ENCODE data around the gene TMED4. TPM values are rescaled to one million over a fixed set of nuclear protein-coding genes. Genes with fewer than 3 reads are reported as not detected.

Gene TMED4
- polyA plus RNA-seq, 1 donor from 2014 or later = 158 TPM

DNA sequence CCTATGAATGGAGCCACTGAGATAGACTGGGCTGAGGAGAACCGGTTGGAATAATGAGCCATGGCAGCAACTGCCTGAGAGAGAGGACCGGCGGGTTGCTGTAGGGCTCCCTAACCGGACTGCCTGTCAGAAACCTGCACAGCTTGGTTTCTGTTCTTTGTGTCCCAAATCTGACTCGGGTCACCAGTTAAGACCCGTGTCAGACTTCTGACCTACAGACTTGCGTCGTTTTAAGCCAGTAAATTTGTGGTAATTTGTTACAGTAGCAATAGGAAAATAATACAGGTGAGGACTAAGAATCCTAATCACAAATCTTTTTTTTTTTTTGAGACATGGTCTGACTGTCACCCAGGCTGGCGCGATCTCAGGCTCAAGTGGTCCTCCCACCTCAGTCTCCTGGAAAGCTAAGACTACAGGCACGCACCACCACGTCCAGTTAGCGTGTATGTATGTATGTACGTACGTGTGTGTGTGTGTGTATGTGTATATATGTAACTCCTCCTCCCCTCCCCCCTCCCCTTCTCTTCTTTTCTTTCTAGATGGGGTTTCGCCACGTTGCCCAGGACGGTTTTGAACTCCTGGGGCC is 7.7 kb downstream of the TMED4 start:
- peaks cover 9% of the 10 kb centered on the region for H3K79me2 ChIP-seq (replicated peaks; ENCODE audit: insufficient read depth, low read length)
- H3K36me3 ChIP-seq (ENCODE audit: insufficient read depth, low read length) = peaks cover 4% of the 10 kb centered on the region

GRCh38 chr7:44573464-44574286 is 8.4 kb downstream of the TMED4 start, which contains the start of gene DDX56:
DDX56 (minus strand) TSS chr7:44573908; CDS start chr7:44573895, 13 bp downstream.
- H3K79me2 ChIP-seq (replicated peaks; ENCODE audit: insufficient read depth, low read length) = peaks cover 9% of the 10 kb centered on the region
- no peaks in the 10 kb centered on the region for H4K20me1 ChIP-seq (ENCODE audit: insufficient read depth)
- no peaks in the 10 kb centered on the region for H3K9me3 ChIP-seq (ENCODE audit: low read length)
- H3K9ac ChIP-seq (ENCODE audit: low read length) = peak within 1 kb of the TSS; percentile 84
- peak within 1 kb of the TSS; percentile 76 for H3K27ac ChIP-seq (ENCODE audit: low read length)
- no peaks in the 10 kb centered on the region for H3K9me2 ChIP-seq (ENCODE audit: insufficient read depth, low read length)
- no peaks in the 10 kb centered on the region for H3K27me3 ChIP-seq (ENCODE audit: insufficient read depth, low read depth, low read length)
- peak within 1 kb of the TSS; percentile 51 for H2AFZ ChIP-seq (ENCODE audit: low read depth, low read length)
- H3K36me3 ChIP-seq (ENCODE audit: insufficient read depth, low read length) = peaks cover 4% of the 10 kb centered on the region
- H3F3A ChIP-seq (ENCODE audit: insufficient read depth, low read length, poor library complexity, severe bottlenecking) = no peaks in the 10 kb centered on the region
- H3K4me2 ChIP-seq (ENCODE audit: low read length) = peak within 1 kb of the TSS; percentile 91
- peak within 1 kb of the TSS; percentile 87 for H3K4me3 ChIP-seq (ENCODE audit: low read length)
- no peak for TF ChIP-seq EZH2 (IDR thresholded peaks at IDR 0.05; ENCODE audit: borderline replicate concordance, insufficient read depth, low read length, poor library complexity, severe bottlenecking)
- peak; percentile 69 for TF ChIP-seq REST (IDR thresholded peaks at IDR 0.05; ENCODE audit: borderline replicate concordance)
- no peak for TF ChIP-seq SMC3 (conservative IDR thresholded peaks at IDR 0.05; ENCODE audit: poor library complexity)
- TF ChIP-seq POLR2AphosphoS5 (IDR thresholded peaks at IDR 0.05) = peak; percentile 87
- TF ChIP-seq, protein P1, sequence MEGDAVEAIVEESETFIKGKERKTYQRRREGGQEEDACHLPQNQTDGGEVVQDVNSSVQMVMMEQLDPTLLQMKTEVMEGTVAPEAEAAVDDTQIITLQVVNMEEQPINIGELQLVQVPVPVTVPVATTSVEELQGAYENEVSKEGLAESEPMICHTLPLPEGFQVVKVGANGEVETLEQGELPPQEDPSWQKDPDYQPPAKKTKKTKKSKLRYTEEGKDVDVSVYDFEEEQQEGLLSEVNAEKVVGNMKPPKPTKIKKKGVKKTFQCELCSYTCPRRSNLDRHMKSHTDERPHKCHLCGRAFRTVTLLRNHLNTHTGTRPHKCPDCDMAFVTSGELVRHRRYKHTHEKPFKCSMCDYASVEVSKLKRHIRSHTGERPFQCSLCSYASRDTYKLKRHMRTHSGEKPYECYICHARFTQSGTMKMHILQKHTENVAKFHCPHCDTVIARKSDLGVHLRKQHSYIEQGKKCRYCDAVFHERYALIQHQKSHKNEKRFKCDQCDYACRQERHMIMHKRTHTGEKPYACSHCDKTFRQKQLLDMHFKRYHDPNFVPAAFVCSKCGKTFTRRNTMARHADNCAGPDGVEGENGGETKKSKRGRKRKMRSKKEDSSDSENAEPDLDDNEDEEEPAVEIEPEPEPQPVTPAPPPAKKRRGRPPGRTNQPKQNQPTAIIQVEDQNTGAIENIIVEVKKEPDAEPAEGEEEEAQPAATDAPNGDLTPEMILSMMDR (IDR thresholded peaks at IDR 0.05; ENCODE audit: poor library complexity, severe bottlenecking) = no peak

More for the DNA sequence above, 7.7 kb downstream of the TMED4 start:
- TF ChIP-seq, protein P1 (IDR thresholded peaks at IDR 0.05; ENCODE audit: poor library complexity, severe bottlenecking) = no peak
- TF ChIP-seq EP300 (conservative IDR thresholded peaks at IDR 0.05; ENCODE audit: poor library complexity, severe bottlenecking) (no peak), REST (IDR thresholded peaks at IDR 0.05; ENCODE audit: borderline replicate concordance) (no peak), RAD21 (conservative IDR thresholded peaks at IDR 0.05) (no peak), EZH2 (IDR thresholded peaks at IDR 0.05; ENCODE audit: borderline replicate concordance, insufficient read depth, low read length, poor library complexity, severe bottlenecking) (no peak), TAF1 (IDR thresholded peaks at IDR 0.05; ENCODE audit: low read depth) (no peak), SMC3 (conservative IDR thresholded peaks at IDR 0.05; ENCODE audit: poor library complexity) (no peak), MXI1 (conservative IDR thresholded peaks at IDR 0.05; ENCODE audit: poor library complexity, severe bottlenecking) (no peak), POLR2AphosphoS5 (IDR thresholded peaks at IDR 0.05) (no peak)
- no peaks in the 10 kb centered on the region for H3F3A ChIP-seq (ENCODE audit: insufficient read depth, low read length, poor library complexity, severe bottlenecking)
- H3K27ac ChIP-seq (ENCODE audit: low read length) = peak overlapping the region; percentile 76
- H3K27me3 ChIP-seq (ENCODE audit: insufficient read depth, low read depth, low read length) = no peaks in the 10 kb centered on the region
- H4K20me1 ChIP-seq (ENCODE audit: insufficient read depth) = no peaks in the 10 kb centered on the region
- peak overlapping the region; percentile 51 for H2AFZ ChIP-seq (ENCODE audit: low read depth, low read length)
- H3K9ac ChIP-seq (ENCODE audit: low read length) = peak overlapping the region; percentile 84
- H3K4me2 ChIP-seq (ENCODE audit: low read length) = peak overlapping the region; percentile 91
- H3K9me2 ChIP-seq (ENCODE audit: insufficient read depth, low read length) = no peaks in the 10 kb centered on the region
- peak overlapping the region; percentile 87 for H3K4me3 ChIP-seq (ENCODE audit: low read length)
- no peaks in the 10 kb centered on the region for H3K9me3 ChIP-seq (ENCODE audit: low read length)
